Memory B cell (primary cell): ENCODE measurements around the gene GLIS1.

Source experiments
- ATAC-seq: fragments of 150-1000 bp; cut with Tn5 transposase; 2 replicates; pipeline ENCODE4 v1.10.0; 2021; ENCODE audit warnings: low read depth, mild to moderate bottlenecking, moderate library complexity
- DNase-seq, 2 donors: peaks; one replicate each; pipeline ENCODE4 v3.0.0; 2022; ENCODE audit warnings: low spot score in 2 of 2
- H3K27ac Mint-ChIP-seq: one replicate; pipeline ENCODE4 v1.8.0; 2022; ENCODE audit warnings: mild to moderate bottlenecking, moderate library complexity, mixed read lengths
- H3K27me3 Mint-ChIP-seq: one replicate; pipeline ENCODE4 v1.8.0; 2022; ENCODE audit warnings: mixed read lengths
- H3K36me3 Mint-ChIP-seq: one replicate; pipeline ENCODE4 v1.8.0; 2022; ENCODE audit warnings: mild to moderate bottlenecking, mixed read lengths
- H3K4me1 Mint-ChIP-seq: one replicate; pipeline ENCODE4 v1.8.0; 2022; ENCODE audit warnings: mixed read lengths
- H3K4me3 Mint-ChIP-seq: one replicate; pipeline ENCODE4 v1.8.0; 2022; ENCODE audit warnings: mild to moderate bottlenecking, moderate library complexity, mixed read lengths
- H3K9me3 Mint-ChIP-seq: one replicate; pipeline ENCODE4 v1.8.0; 2022; ENCODE audit warnings: mixed read lengths

GLIS1 gene

GRCh38 chr1:53542551-53542950 lies 196.4 kb downstream of the GLIS1 start:
- H3K4me1 Mint-ChIP-seq, result peaks cover 3% of the 10 kb centered on the region
- no peak overlapping the region for H3K4me3 Mint-ChIP-seq
- H3K27ac Mint-ChIP-seq, result no peak overlapping the region
- H3K9me3 Mint-ChIP-seq, result no peaks in the 10 kb centered on the region
- DNase-seq, result no peak
- no peaks in the 10 kb centered on the region for H3K36me3 Mint-ChIP-seq
- ATAC-seq, result no peak
- peaks cover 9% of the 10 kb centered on the region for H3K27me3 Mint-ChIP-seq

DNA sequence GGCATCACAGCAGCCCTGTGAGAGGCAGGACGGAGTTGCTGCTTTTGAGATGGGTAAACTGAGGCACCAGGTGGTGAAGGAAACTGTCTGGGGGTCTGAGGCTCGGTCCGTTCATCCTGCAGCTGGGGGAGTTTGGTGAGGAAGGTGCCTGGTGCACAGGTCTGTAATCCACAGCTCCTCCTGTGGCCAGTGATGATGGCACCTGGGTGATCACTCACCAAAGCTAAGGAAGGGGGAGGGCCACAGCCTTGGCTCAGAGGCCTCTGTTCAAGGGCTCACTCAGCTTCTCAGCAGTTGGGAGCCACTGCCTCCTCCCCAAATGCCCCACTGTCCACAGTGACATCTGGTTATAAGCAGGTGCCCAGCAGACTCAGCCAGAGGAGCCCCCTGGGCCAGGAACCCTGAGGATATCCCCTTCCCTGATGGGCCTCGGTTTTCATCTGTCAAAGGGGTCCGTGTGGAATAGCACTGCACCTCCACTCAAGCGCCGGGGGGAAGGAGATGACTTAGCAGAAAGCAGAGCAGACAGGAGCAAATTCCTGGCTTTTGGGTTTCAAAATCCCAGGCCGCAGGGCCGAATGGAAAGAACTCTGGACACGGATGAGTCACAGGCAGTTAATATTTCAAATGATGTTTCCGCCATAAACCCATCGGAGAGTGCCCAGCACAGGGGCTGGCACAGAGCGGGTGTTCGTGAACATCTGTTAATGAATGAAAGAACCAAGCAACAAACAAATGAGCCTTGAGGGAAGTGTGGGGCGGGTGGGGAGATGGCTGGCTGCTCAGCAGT lies 197.0 kb downstream of the GLIS1 start:
- no peak overlapping the region for H3K4me3 Mint-ChIP-seq
- no peak for ATAC-seq
- no peak for DNase-seq

DNA sequence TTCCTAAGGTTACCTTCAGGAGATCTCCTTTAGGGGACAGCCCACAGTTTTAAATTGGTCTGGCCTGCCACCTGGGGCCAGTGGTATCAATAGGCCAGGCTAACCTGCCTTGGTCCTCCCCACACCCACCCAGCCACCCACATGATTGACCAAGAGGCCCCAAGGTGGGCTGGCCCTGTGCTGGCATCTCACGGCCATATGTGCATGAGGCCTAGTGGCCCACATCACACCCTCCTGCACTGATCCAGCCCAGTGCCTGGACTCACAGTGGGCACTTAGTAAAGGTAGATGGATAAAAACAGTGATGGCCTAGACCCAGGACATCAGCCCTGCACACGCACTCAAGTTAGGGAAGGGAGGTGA lies 197.7 kb downstream of the GLIS1 start:
- ATAC-seq, result no peak
- Mint-ChIP-seq H3K27ac (no peak overlapping the region), H3K27me3 (peaks cover 7% of the 10 kb centered on the region), H3K4me3 (no peak overlapping the region), H3K4me1 (peaks cover 3% of the 10 kb centered on the region), H3K36me3 (no peaks in the 10 kb centered on the region), H3K9me3 (no peaks in the 10 kb centered on the region)
- no peak for DNase-seq

More for the DNA sequence above, 197.0 kb downstream of the GLIS1 start:
- no peaks in the 10 kb centered on the region for H3K36me3 Mint-ChIP-seq
- no peaks in the 10 kb centered on the region for H3K9me3 Mint-ChIP-seq
- H3K4me1 Mint-ChIP-seq, result peaks cover 3% of the 10 kb centered on the region
- H3K27me3 Mint-ChIP-seq, result peaks cover 9% of the 10 kb centered on the region
- H3K27ac Mint-ChIP-seq, result no peak overlapping the region

DNA sequence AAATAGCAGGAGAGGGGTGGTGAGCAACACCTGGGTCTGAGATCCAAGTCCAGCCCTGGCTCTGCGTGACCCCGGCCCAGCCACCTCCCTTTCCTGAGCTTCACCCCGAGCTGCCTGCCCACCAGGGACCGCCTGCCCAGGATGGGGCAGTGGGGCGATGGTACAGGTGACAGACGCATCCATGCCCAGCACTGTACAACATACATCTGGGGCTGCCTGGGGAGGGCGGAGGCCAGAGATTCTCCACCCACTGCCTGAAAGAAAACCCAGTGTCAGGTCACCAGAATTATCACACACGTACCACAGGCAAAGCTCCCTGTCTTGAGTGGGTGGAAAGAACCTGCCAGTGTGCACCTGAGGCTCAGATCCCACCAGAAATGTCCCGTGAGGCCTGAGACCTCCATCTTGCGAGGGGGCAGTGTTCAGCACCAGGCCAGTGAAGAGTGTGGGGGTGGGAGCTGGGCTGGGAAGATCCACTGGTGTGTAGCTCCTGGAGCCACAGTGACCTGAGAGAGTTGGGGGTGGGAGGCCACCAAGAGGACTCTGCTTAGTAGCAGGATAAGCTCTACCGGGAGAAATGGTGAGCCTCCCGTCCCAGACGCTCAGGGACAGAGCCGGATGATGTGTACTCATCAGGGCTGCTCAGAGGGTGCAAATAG lies 198.2 kb downstream of the GLIS1 start:
- no peak overlapping the region for H3K4me3 Mint-ChIP-seq
- H3K9me3 Mint-ChIP-seq, result no peaks in the 10 kb centered on the region
- no peak for ATAC-seq
- no peaks in the 10 kb centered on the region for H3K36me3 Mint-ChIP-seq
- peaks cover 3% of the 10 kb centered on the region for H3K4me1 Mint-ChIP-seq
- DNase-seq, result no peak
- no peak overlapping the region for H3K27ac Mint-ChIP-seq
- peaks cover 11% of the 10 kb centered on the region for H3K27me3 Mint-ChIP-seq

GRCh38 chr1:53539711-53540603 lies 199.0 kb downstream of the GLIS1 start:
- H3K9me3 Mint-ChIP-seq, result no peaks in the 10 kb centered on the region
- H3K27me3 Mint-ChIP-seq, result peaks cover 16% of the 10 kb centered on the region
- no peak overlapping the region for H3K4me3 Mint-ChIP-seq
- ATAC-seq, result no peak
- peaks cover 3% of the 10 kb centered on the region for H3K4me1 Mint-ChIP-seq
- no peak overlapping the region for H3K27ac Mint-ChIP-seq
- no peak for DNase-seq
- no peaks in the 10 kb centered on the region for H3K36me3 Mint-ChIP-seq

DNA sequence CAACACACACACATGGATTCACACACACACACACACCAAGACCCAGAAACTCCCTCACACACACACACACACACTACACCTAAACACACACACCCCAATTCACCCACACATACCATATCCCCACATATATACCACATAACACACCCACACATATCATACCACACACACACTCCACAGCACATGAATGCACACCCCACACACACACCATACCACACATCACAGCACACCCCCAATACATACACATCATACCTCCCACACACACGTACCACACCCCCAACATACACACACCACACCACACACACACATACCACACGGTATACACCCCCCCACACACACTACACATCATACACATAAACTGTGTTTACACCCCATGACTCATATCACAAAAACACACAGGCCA lies 199.7 kb downstream of the GLIS1 start:
- Mint-ChIP-seq H3K27ac (no peak overlapping the region), H3K4me3 (no peak overlapping the region), H3K36me3 (no peaks in the 10 kb centered on the region), H3K27me3 (peaks cover 19% of the 10 kb centered on the region), H3K9me3 (no peaks in the 10 kb centered on the region), H3K4me1 (peaks cover 3% of the 10 kb centered on the region)
- DNase-seq (no peak), ATAC-seq (no peak)

GRCh38 chr1:53536606-53537005 lies 202.4 kb downstream of the GLIS1 start:
- H3K27ac Mint-ChIP-seq, result no peak overlapping the region
- no peak for DNase-seq
- no peak for ATAC-seq
- no peaks in the 10 kb centered on the region for H3K36me3 Mint-ChIP-seq
- no peaks in the 10 kb centered on the region for H3K9me3 Mint-ChIP-seq
- H3K4me1 Mint-ChIP-seq, result peaks cover 3% of the 10 kb centered on the region
- H3K27me3 Mint-ChIP-seq, result peaks cover 19% of the 10 kb centered on the region
- no peak overlapping the region for H3K4me3 Mint-ChIP-seq

GRCh38 chr1:53535846-53536245 lies 203.1 kb downstream of the GLIS1 start:
- H3K36me3 Mint-ChIP-seq, result no peaks in the 10 kb centered on the region
- H3K4me1 Mint-ChIP-seq, result peaks cover 3% of the 10 kb centered on the region

GRCh38 chr1:53535226-53535625 lies 203.7 kb downstream of the GLIS1 start:
- no peak overlapping the region for H3K27ac Mint-ChIP-seq
- no peak overlapping the region for H3K4me3 Mint-ChIP-seq
- no peaks in the 10 kb centered on the region for H3K9me3 Mint-ChIP-seq
- no peaks in the 10 kb centered on the region for H3K36me3 Mint-ChIP-seq
- H3K27me3 Mint-ChIP-seq, result peaks cover 19% of the 10 kb centered on the region
- H3K4me1 Mint-ChIP-seq, result peaks cover 3% of the 10 kb centered on the region
- DNase-seq (no peak), ATAC-seq (no peak)

More at GRCh38 chr1:53535846-53536245, 203.1 kb downstream of the GLIS1 start:
- Mint-ChIP-seq H3K27me3 (peaks cover 19% of the 10 kb centered on the region), H3K4me3 (no peak overlapping the region), H3K27ac (no peak overlapping the region), H3K9me3 (no peaks in the 10 kb centered on the region)
- DNase-seq (no peak), ATAC-seq (no peak)

GRCh38 chr1:53532912-53533311 lies 206.1 kb downstream of the GLIS1 start:
- Mint-ChIP-seq H3K9me3 (no peaks in the 10 kb centered on the region), H3K36me3 (no peaks in the 10 kb centered on the region), H3K4me3 (no peak overlapping the region), H3K27me3 (peaks cover 12% of the 10 kb centered on the region), H3K4me1 (no peaks in the 10 kb centered on the region), H3K27ac (no peak overlapping the region)
- DNase-seq (no peak), ATAC-seq (no peak)

DNA sequence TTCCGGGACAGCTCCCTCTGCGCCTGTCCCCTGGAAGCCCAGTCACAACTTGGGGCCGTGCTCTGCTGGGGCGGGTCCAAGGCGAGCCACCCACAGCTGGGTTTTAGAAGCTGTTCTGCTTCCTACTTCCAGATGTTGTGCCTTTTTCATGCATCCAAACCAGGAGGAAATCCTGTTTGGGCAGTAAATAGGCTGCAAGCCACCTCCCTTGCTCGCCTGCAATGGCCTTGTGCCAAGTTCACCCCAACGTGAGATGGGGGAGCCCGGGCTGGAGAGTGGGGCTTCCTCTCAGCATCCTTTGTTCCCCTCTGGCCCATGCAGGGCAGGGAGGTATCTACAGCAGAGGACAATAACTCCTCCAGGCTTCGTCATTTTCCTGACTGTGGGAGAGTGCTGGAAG lies 206.6 kb downstream of the GLIS1 start:
- no peak overlapping the region for H3K27ac Mint-ChIP-seq

GRCh38 chr1:53530550-53530949 lies 208.4 kb downstream of the GLIS1 start:
- Mint-ChIP-seq H3K27me3 (peaks cover 18% of the 10 kb centered on the region), H3K4me1 (no peaks in the 10 kb centered on the region), H3K27ac (no peak overlapping the region), H3K9me3 (no peaks in the 10 kb centered on the region), H3K36me3 (no peaks in the 10 kb centered on the region), H3K4me3 (no peak overlapping the region)
- no peak for DNase-seq
- no peak for ATAC-seq

More for the DNA sequence above, 206.6 kb downstream of the GLIS1 start:
- Mint-ChIP-seq H3K9me3 (no peaks in the 10 kb centered on the region), H3K36me3 (no peaks in the 10 kb centered on the region), H3K4me1 (no peaks in the 10 kb centered on the region), H3K27me3 (peaks cover 12% of the 10 kb centered on the region), H3K4me3 (no peak overlapping the region)
- ATAC-seq (no peak), DNase-seq (no peak)

- DNase-seq (no peak), ATAC-seq (no peak)
- H3K4me3 Mint-ChIP-seq, result no peak overlapping the region
- peaks cover 15% of the 10 kb centered on the region for H3K27me3 Mint-ChIP-seq
- no peaks in the 10 kb centered on the region for H3K4me1 Mint-ChIP-seq
- no peak overlapping the region for H3K27ac Mint-ChIP-seq
- H3K9me3 Mint-ChIP-seq, result no peaks in the 10 kb centered on the region
- H3K36me3 Mint-ChIP-seq, result no peaks in the 10 kb centered on the region
Observed at GRCh38 chr1:53529555-53529954, 209.4 kb downstream of the GLIS1 start.

DNA sequence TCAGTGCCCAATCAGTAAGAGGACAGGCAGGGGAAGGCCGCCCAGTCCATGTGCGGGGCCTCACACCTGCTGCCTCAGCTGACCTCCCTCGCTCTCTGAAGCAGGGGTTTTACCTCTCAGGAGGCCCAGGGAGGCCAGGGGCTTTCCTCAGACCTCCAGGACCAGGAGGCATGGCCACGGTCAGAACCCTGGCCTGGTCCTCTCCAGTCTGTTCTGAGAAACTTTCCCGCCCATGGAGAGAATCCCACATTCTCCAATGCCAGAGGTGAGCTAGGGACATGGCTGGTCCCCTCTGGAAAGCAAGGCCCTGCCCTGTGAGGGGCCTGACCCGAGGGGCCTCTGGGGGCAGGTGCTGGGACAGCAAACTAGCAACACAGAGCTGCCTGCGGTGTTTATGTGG lies 211.6 kb downstream of the GLIS1 start:
- Mint-ChIP-seq H3K9me3 (no peaks in the 10 kb centered on the region), H3K4me3 (no peak overlapping the region), H3K36me3 (no peaks in the 10 kb centered on the region), H3K4me1 (no peaks in the 10 kb centered on the region), H3K27me3 (peaks cover 22% of the 10 kb centered on the region), H3K27ac (no peak overlapping the region)
- ATAC-seq (no peak), DNase-seq (no peak)
